NK-92 treated with Interleukin-12 subunit alpha and Interleukin-12 subunit beta, amount 100 ng/mL, for 24 hours (cell line): ENCODE measurements around the gene SLC34A1.
"Not testable (repeated sequence)": the region's sequence is repeated elsewhere in the genome, so short reads cannot be mapped to it uniquely, and the experiment has no call there.

Experiments used
- DNase-seq: peaks from one replicate; lab custom pipeline; 2025; lab: John Stamatoyannopoulos, UW

The SLC34A1 gene

DNA sequence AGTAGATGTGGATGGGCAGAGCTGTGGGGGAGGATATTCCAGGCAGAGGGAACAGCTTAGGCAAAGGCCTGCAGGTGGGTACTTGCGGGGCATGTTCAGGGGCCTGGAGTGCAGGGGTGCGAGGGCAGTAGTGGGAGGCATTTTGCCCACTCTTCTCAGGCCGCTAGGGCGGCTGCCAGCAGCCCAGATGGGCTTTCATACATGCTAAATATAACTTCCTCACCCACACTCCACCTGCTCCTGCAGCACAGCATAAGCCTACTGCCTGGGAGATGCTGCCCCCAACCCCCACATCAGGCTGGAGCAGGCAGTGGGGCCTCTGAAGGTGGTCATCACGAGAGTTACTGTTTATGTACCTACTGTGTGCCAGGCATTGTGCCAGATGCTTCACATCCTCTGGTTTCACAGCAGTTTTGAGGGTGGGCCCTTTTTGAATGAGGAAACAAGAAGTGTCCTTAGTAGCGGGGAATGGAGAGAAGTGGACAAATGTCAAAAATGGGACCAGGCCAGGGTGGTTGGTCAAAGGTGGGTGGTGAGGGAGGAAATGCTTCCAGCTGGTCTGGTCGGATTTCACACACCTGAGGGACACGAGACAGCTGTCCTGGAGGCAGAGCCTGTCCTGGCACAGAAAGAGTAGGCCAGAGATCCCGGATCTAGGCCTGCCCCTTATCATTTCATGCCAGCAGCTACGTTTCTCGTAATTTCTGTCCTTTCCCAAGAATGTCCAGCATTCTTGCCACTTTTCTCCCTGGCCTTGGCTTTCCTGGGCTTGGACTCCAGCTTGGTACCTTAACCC is 14.4 kb upstream of the SLC34A1 start:
- DNase-seq = no peak

DNA sequence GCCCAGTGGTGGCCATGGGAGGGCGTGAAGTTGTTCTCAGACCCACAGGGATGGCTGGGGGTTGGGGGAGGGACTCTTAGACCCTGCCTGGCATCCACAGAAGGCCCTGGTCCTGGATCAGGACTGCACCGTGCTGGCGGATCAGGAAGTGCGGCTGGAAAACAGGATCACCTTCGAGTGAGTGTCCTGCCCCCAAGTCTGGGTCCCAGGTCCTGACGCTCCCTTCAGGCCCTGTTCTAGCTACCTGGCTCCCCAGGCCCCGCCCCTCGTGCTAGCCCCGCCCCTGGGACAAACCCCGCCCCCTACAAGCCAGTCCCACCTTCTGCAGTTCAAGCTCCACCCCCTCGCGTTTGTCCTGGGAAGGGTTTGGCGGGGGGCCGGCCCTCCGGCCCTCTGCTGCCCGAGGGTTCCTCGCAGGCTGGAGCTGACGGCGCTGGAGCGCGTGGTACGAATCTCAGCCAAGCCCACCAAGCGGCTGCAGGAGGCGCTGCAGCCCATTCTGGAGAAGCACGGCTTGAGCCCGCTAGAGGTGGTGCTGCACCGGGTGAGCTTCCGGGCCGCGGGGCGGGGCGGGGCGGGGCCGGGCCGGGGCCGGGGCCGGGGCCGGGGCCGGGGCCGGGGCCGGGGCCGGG is 13.6 kb upstream of the SLC34A1 start:
- no peak for DNase-seq

DNA sequence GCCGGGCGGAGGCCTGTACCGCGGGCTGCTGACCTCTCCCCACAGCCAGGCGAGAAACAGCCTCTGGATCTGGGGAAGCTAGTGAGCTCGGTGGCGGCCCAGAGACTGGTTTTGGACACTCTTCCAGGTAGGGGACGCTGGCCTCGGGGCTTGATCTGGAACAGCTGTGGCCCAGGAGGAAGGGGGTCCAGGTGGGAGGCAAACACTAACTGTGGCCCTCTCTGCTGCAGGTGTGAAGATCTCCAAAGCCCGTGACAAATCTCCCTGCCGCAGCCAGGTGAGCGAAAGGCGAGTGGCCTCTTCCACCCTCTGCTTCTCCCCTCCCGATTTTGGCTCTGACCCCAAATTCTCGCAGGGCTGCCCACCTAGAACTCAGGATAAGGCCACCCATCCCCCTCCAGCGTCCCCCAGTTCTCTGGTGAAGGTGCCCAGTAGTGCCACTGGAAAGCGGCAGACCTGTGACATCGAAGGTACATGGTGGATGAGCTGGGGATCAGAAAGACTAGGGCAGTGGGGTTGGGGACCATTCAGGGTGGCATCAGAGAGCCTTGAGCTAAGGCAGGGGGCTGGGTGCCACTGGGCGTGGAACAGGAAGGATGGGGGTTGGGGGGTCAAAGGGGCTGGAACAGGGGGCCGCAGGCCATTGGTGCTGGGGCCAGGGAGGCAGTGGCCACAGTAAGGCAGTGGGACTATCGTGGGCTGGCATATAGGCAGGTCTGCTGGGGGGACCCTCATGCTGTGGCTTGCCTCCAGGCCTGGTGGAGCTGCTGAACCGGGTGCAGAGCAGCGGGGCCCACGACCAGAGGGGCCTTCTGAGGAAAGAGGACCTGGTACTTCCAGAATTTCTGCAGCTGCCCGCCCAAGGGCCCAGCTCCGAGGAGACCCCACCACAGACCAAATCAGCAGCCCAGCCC is 12.9 kb upstream of the SLC34A1 start:
- no peak for DNase-seq

DNA sequence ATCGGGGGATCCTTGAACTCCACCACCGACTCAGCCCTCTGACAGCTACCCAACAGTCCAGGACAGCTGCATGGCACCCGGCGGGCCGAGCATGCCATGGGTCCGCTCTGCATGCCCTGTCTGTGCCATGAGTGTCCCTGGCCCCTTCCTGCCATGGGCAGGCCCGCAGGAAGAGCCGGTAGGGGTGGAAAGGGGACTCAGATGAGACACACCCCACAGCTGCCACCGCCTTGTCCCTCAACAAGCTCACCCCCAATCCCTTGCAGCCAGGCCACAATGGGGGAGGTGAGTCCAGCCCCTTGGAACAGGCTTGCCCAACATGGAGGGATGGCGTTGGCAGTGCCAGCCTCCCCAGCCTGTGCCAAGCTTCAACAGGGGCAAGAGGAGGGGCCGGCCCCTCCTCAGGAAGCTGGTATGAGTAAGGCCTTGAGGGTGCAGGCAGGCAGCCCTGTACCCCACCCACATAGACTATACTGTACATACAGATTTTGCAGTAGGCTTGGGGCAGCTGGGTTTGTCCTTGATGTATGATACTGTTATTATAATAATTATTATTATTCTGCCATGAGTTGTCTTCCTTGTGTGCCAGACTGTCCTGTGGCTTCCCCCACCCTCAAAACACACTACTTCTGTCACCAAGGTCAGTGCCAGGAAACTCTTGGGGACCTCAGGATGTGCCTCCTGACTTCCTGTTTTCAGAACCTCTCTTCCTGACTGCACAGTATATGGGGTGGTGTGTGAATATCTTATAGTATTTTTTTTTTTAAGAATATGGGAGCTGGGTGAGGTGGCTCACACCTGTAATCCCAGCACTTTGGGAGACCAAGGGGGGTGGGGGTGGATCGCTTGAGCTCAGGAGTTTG is 12.0 kb upstream of the SLC34A1 start:
- no peak for DNase-seq

DNA sequence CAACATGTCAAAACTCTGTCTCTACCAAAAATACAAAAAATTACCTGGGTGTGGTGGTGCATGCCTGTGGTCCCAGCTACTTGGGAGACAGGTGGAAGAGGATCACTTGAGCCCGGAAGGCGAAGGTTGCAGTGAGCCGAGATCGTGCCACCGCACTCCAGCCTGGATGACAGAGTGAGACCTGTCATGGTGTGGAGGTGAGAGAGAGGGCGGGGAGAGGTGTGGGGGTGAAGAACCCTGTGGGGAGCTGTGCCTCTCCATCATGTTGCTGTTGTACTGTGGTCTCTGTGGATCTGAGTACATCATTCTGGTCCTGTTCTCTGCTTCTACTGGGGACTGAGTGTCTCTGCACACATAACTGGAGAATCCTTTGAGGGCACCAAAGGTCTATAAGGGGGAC is 11.3 kb upstream of the SLC34A1 start:
- DNase-seq = no peak

DNA sequence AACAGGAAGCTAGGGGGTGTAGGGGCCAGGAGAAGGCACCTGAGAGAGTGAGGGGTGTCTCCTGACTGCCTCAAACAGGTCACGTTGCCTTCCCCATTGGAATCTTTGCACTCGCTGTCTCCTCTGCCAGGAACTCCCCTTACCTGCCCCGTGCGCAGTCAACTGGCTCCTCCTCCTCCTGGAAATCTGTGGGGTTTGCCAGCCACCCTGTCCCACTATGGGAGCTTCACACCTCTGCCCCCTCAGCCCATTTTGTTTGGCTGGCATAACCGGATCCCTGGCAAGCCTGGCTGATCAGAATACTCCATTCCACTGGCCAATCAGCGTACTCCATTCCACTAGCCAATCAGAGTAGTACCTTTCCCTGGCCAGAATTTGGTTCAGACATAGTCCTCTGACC is 10.4 kb upstream of the SLC34A1 start:
- no peak for DNase-seq

DNA sequence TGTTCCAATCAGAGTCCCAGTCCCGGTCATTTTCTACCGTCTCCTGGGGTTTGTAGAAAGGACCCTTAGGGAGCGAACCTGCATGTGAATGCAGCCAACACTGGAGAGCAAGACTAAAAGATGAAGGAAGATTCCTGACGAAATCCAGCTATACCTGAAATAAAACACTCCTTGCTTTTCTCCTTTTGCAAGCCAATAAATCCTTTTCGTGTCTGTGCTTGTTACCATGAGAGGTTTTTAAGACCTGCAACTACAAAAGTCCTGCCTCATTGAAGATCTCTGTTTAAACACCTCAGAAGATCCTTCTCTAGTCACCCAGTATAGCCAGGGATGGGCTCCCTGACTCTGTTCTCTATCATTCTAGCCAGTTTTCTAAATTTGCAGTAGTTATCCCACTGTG is 10.0 kb upstream of the SLC34A1 start:
- DNase-seq = no peak

DNA sequence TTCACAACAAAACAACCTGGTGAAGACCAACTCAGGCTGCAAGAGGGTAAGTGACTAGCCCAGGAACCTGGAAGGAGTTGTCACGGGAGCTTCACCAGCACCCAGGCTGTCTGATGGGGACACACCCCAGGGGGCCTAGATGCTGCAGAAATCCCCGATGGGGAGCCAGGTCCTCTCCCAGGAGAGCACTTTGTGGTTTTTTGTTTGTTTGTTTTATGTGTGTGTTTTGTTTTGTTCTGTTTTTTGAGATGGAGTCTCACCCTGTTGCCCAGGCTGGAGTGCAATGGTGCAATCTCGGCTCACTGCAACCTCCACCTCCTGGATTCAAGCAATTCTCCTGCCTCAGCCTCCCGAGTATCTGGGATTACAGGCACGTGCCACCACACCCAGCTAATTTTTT is 8.7 kb upstream of the SLC34A1 start:
- DNase-seq = not testable (repeated sequence)

DNA sequence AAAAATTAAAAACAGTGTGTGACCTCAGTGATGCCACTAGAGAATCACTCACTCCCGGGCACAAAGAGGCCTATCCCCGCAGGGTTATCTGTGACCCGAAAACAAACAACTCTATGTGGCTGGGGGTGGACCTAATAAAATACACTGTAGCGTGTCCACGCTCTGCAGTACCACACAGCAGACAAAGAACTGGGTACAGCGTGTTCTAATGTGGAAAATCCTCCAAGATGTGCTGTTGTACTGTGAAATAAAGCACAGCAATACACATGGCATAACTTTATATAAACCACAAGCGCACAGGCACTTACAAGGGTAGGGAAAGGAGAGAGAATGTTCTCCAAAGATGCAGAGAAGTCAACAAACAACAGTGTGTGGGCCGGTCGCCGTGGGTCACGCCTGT is 8.1 kb upstream of the SLC34A1 start:
- no peak for DNase-seq

DNA sequence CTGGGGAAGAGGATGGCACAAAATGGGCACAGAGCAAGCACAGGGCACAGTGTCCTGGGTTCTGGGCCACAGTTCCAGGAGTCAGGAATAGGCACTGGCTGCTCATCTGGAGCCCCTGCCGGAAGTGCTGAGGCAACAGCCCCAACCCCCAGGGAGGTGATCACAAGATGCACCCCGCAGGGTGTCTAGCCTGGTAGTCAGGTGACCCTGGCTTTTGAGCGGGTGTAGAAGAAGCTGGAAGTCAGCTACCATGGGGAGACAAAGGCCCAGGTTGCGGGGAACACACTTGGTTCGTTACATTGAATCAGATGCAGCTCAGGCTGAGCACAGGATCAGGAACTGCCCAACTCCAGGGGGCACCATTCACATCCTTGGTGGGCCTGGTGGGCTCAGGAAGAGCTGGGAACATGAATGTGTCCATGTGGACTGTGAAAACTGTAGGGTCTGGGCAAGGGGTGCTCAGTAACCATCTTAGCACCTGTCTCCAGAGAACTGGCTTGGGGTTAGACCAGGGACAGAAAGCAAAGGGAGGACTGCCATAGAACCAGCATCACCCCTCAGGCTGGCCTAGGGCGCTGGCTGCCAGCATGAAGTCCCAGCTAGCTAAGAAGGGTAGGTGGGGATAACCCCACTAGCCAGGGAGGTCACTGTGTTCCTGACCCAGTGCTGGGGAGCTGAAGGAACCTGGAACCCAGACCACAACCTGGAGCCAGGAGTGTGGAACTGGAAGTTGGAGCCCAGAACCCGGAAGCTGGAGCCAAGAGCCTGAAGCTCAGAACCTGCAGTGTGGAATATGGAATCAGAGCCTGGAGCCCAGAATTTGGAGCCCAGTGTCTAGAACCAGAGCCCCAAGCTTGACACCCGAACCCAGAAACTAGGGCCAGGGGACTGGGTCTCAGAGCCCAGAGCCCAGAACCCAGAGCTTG is 6.1 kb upstream of the SLC34A1 start:
- DNase-seq = no peak

DNA sequence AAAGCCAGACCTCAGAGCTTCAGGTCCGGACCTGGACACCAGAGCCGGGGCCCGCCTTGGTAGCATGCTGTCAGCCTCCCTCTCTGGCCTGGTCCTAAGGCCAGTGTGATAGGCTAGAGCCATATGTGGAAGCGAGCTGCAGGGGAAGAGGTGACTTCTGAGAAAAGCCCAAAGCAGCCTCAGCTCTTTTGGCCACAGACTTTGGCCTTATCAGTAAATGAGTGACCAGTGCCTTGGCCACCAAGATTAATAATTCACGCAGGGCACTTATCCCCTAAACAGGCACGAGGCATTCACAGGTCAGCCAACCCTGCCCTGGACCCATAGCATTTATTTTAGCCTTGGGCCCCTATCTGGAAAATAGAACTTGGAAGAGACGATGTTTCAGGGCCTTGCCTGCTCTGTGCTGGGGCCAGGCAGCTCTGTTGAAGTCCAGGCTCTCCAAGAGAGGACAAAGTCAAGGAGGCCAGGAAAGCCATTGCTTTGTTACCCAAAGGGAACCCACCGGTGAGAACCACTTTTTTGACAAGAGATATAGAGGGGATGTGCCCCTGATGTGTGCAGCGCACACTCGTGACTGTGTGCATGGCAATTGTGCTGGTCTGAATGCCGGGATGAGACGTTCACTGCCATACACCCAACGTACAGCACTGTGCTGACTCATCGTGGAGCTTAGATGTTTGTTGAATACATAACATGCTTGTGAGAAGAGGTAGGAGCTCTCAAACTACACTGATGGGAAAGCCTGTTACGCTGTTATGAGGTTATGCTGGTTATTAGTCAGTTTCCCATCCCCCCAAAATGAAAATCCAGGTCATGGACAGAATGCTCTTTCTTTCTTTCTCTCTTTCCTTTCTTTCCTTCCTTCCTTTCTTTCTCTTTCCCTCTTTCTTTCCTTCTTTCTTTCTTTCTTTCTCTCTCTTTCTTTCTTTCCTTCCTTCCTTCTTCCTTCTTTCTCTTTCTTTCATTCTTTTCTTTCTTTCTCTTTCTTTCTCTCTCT is 5.0 kb upstream of the SLC34A1 start:
- DNase-seq = no peak

DNA sequence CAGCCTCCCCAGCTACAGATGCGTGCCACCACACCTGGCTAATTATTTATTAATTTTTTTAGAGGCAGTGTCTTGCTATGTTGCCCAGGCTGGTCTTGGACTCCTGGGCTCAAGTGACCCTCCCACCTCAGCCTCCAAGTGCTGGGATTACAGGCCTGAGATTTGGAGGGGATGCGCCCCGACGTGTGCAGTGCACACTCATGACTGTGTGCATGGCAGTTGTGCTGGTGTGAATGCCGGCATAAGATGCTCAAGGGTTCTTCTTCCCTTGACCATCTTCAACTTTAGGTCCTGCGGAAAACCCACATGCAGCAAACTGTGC is 3.5 kb upstream of the SLC34A1 start:
- no peak for DNase-seq

DNA sequence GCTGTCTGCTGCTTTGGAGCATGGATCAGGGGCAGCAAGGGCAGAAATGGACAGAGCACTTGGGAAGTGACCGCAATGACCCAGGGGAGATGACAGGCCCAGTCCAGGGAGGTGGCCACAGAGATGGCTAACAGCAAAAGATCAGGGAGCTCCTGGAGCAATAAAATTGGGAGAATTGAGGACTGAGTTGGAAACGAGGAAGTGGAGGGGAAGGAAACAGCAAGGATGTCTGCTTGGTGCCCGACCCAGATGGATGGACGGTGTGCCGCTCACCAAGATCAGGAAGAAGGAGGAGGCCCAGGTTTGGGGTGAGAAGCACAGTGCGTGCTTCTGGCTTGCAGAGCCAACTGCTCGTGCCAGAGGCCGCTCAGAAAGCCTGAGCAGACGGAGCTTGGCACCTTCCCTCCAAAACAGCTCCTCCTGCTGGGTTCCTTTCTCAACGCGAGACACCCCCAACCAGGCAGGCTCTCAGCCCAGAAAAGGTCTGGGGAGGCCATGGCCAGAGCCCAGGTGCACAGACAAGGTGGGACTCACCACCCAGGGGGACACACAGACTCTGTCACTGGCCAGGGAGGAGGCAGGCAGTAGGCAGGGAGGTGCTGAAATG is 1.7 kb upstream of the SLC34A1 start:
- no peak for DNase-seq

DNA sequence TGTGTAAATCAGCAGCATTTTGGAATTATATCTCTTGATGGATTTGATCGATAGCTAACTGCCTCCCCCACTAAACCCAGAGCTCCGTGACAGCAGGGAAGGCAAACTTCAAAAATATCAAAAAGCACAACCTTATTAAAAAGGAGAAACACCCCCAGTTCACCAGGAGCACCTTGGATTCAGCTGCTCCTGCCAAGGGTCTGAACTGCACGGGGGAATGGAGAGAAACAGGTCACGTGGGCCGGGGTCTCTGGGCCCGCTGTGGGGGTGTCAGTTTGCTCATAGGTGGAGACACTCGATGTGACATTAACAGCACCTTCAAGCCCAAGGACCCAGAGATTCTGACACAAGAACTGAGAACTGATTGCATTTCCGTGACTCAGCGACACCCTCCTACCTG is 1.1 kb upstream of the SLC34A1 start:
- DNase-seq = no peak

DNA sequence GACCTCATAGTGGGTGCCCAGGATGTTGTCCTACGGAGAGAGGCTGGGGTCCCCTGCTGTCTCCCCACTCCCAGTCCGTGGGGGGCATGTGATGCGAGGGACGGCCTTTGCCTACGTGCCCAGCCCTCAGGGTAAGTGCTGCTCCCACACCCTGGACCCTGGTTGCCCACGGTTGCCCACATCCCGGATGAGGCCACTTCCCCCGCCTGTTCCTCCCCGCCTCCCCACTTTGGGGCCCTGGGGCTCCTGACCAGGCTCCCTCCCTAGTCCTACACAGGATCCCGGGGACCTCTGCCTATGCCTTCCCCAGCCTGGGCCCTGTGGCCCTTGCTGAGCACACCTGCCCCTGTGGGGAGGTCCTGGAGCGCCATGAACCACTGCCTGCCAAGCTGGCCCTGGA is 1.5 kb downstream of the SLC34A1 start:
- DNase-seq = no peak

DNA sequence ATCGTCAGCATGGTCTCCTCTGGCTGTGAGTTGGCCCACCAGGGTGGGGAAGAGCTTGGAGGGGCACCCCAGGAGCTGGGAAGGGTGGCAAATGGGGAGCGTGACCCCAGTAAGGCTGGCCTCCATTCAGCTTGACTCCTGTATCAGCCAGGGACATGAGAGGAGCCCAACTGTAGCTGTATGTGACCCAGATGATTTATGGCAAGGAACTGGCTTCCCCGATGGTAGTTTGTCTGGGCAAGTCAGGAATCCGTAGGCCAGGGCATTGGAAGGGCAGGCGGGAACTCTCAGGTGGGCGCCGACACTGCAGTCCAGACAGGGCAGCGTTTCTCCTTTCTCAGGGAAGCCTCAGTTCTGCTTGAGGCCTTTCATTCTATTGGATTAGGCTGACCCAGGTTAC is 2.3 kb downstream of the SLC34A1 start:
- DNase-seq = no peak

DNA sequence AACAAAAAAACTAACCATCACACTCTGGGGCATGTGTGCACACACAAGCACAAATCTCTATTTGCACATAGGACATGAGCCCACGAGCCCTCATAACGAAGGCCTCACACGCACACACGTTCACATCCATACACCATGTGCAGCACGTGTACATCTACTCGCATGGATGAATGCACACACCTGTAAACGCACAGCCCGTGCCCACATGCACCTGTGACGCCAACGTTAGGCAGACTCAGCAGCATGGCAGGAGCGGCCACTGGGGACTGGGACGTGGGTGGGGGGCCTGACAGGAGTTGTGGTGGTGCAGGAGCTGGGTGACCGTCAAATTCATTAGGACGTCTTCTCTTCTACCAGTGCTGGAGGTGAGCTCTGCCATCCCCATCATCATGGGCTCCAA is 3.2 kb downstream of the SLC34A1 start:
- DNase-seq = no peak

DNA sequence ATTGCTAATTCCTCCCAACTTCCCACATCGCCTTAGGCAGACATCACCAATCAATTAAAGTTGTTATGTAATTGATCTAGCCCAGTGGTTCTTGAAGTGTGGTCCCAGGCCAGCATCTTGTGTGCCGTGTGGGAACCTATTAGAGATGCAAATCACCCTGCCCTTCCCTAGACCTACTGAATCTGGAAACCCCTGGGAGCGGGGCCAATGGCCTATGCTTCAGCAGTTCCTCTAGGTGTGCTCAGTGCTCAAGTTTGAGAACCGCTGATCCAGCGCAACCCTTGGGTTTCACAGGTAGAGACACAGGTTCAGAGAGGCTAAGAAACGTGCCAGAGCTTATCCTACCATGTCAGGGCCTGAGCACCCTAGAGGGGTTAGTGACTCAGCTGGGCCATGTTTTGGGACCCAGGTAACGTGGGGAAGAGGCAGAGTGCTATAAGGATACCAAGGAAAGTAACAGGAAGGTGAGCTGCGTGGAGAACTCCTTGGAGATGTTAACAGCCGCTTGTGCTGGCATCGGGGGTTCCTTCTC is 4.4 kb downstream of the SLC34A1 start:
- DNase-seq = no peak
